MCF 10A (cell line): ENCODE measurements around the gene ACTL8. TPM values are rescaled to one million over a fixed set of nuclear protein-coding genes. Genes with fewer than 3 reads are reported as not detected.

Source experiments
- BruUV-seq: library from RNA; stranded (reverse); fragments of 400-500 nt; replicated peaks from 2 replicates; lab custom pipeline; 2021; lab: Mats Ljungman, UMichigan
- CTCF ChIA-PET: fragments of 300-600 bp; sonication (Branson Sonifier 250); formaldehyde crosslinking; extraction: SDS; loops from one replicate; lab custom pipeline; 2021; ENCODE audit warnings: antibody characterized with exemption, inconsistent platforms; lab: Yijun Ruan, JAX
- POLR2A ChIA-PET: fragments of 300-600, 350-650 bp; sonication (Branson Sonifier 250); formaldehyde crosslinking; extraction: SDS; loops from one replicate; lab custom pipeline; 2020; ENCODE audit warnings: antibody characterized with exemption, inconsistent platforms; lab: Yijun Ruan, JAX
- DNase-seq: peaks from one replicate; pipeline ENCODE4 v3.0.0-alpha.2; 2018; ENCODE audit not compliant: unreplicated experiment
- H3K27ac Mint-ChIP-seq: one replicate; pipeline ENCODE4 v1.8.0; 2022; ENCODE audit warnings: mild to moderate bottlenecking, low read depth, mixed read lengths; ENCODE audit not compliant: unreplicated experiment
- H3K27me3 Mint-ChIP-seq: one replicate; pipeline ENCODE4 v1.8.0; 2022; ENCODE audit warnings: mixed read lengths; ENCODE audit not compliant: insufficient read depth, unreplicated experiment
- H3K36me3 Mint-ChIP-seq: one replicate; pipeline ENCODE4 v1.8.0; 2022; ENCODE audit warnings: mild to moderate bottlenecking, moderate library complexity, mixed read lengths; ENCODE audit not compliant: insufficient read depth, unreplicated experiment
- H3K4me1 Mint-ChIP-seq: one replicate; pipeline ENCODE4 v1.8.0; 2022; ENCODE audit warnings: mixed read lengths; ENCODE audit not compliant: insufficient read depth, unreplicated experiment
- H3K4me3 Mint-ChIP-seq: one replicate; pipeline ENCODE4 v1.8.0; 2022; ENCODE audit warnings: mild to moderate bottlenecking, moderate library complexity, mixed read lengths; ENCODE audit not compliant: unreplicated experiment
- H3K9me3 Mint-ChIP-seq: one replicate; pipeline ENCODE4 v1.8.0; 2022; ENCODE audit warnings: mixed read lengths; ENCODE audit not compliant: unreplicated experiment
- CTCF ChIP-seq: fragments of 200-600 bp; IDR thresholded peaks from one replicate; pipeline ENCODE4 v1.8.0; 2022; ENCODE audit warnings: antibody characterized with exemption, mild to moderate bottlenecking; ENCODE audit not compliant: unreplicated experiment
- intact Hi-C: fragments of 100-400 bp; cut with micrococcal nuclease; formaldehyde crosslinking; loops from 2 replicates; pipeline ENCODE4 v1.14.1; 2022
- total RNA-seq: library from RNA; stranded (reverse); gene quantifications from 2 replicates; pipeline ENCODE4 v1.2.3, GENCODE V29; 2022

ACTL8 gene
- total RNA-seq, 1 experiment from 2014 or later, result 0.23 TPM

GRCh38 chr1:17739050-17739449 is 16.1 kb upstream of the ACTL8 start:
- no peaks in the 10 kb centered on the region for H3K36me3 Mint-ChIP-seq
- no TSS peak for BruUV-seq
- no peak for DNase-seq
- no peak for TF ChIP-seq CTCF
- no peak overlapping the region for H3K4me3 Mint-ChIP-seq
- intact Hi-C loops, result no loop called here
- ChIA-PET POLR2A (no interaction called here), CTCF (no interaction called here)
- peaks cover 20% of the 10 kb centered on the region for H3K27me3 Mint-ChIP-seq
- H3K9me3 Mint-ChIP-seq, result no peaks in the 10 kb centered on the region
- no peaks in the 10 kb centered on the region for H3K4me1 Mint-ChIP-seq
- H3K27ac Mint-ChIP-seq, result no peak overlapping the region

- H3K4me1 Mint-ChIP-seq, result no peaks in the 10 kb centered on the region
- H3K9me3 Mint-ChIP-seq, result no peaks in the 10 kb centered on the region
- ChIA-PET CTCF (interaction anchor here (0.6 to 0.7 kb wide), 3 partner anchors 18 to 1063 kb away, joined by 3 read pairs; no protein-coding TSS in a partner anchor), POLR2A (interaction anchor here (0.7 kb wide), 1 partner anchor 156 kb away, joined by 3 read pairs; no protein-coding TSS in a partner anchor)
- TF ChIP-seq CTCF, result no peak
- intact Hi-C loops, result no loop called here
- no TSS peak for BruUV-seq
- DNase-seq, result no peak
- H3K27me3 Mint-ChIP-seq, result peaks cover 20% of the 10 kb centered on the region
- H3K36me3 Mint-ChIP-seq, result no peaks in the 10 kb centered on the region
- no peak overlapping the region for H3K27ac Mint-ChIP-seq
- no peak overlapping the region for H3K4me3 Mint-ChIP-seq
Observed at GRCh38 chr1:17741052-17741451, 14.1 kb upstream of the ACTL8 start.

- no peak for TF ChIP-seq CTCF
- intact Hi-C loops, result no loop called here
- no TSS peak for BruUV-seq
- H3K4me1 Mint-ChIP-seq, result no peaks in the 10 kb centered on the region
- H3K27ac Mint-ChIP-seq, result no peak overlapping the region
- CTCF ChIA-PET, result no interaction called here
- peak; percentile 24 for DNase-seq
- POLR2A ChIA-PET, result no interaction called here
- H3K36me3 Mint-ChIP-seq, result no peaks in the 10 kb centered on the region
- no peak overlapping the region for H3K4me3 Mint-ChIP-seq
- peaks cover 20% of the 10 kb centered on the region for H3K27me3 Mint-ChIP-seq
- H3K9me3 Mint-ChIP-seq, result no peaks in the 10 kb centered on the region
Observed at GRCh38 chr1:17742583-17742982, 12.6 kb upstream of the ACTL8 start.

GRCh38 chr1:17743008-17743647 is 12.0 kb upstream of the ACTL8 start:
- ChIA-PET CTCF (no interaction called here), POLR2A (no interaction called here)
- no peaks in the 10 kb centered on the region for H3K4me1 Mint-ChIP-seq
- no peaks in the 10 kb centered on the region for H3K9me3 Mint-ChIP-seq
- BruUV-seq, result no TSS peak
- H3K27ac Mint-ChIP-seq, result no peak overlapping the region
- intact Hi-C loops, result no loop called here
- H3K27me3 Mint-ChIP-seq, result peaks cover 20% of the 10 kb centered on the region
- H3K36me3 Mint-ChIP-seq, result no peaks in the 10 kb centered on the region
- no peak for DNase-seq
- TF ChIP-seq CTCF, result no peak
- no peak overlapping the region for H3K4me3 Mint-ChIP-seq
